ENCODE results near the gene PSMB11.
"Not testable (repeated sequence)": the region's sequence is repeated elsewhere in the genome, so short reads cannot be mapped to it uniquely, and the experiment has no call there.

The PSMB11 gene

GRCh38 chr14:23013749-23014054 is 28.3 kb upstream of the PSMB11 start:
- not testable (repeated sequence) for DNase-seq (ENCODE audit: low read depth, low spot score)

- no peak for DNase-seq (ENCODE audit: low read depth, low spot score)
Observed at GRCh38 chr14:23015618-23016017, 26.4 kb upstream of the PSMB11 start.

- DNase-seq (ENCODE audit: low read depth, low spot score) = no peak
Observed at GRCh38 chr14:23017091-23017490, 24.9 kb upstream of the PSMB11 start.

GRCh38 chr14:23018107-23018506 is 23.9 kb upstream of the PSMB11 start:
- DNase-seq (ENCODE audit: low read depth, low spot score) = no peak

GRCh38 chr14:23020143-23021128 is 21.6 kb upstream of the PSMB11 start:
- no peak for DNase-seq (ENCODE audit: low read depth, low spot score)

GRCh38 chr14:23021434-23021833 is 20.6 kb upstream of the PSMB11 start:
- DNase-seq (ENCODE audit: low read depth, low spot score) = no peak

GRCh38 chr14:23021889-23022442 is 20.0 kb upstream of the PSMB11 start:
- no peak for DNase-seq (ENCODE audit: low read depth, low spot score)

GRCh38 chr14:23023022-23023794 is 18.8 kb upstream of the PSMB11 start:
- no peak for DNase-seq (ENCODE audit: low read depth, low spot score)

- no peak for DNase-seq (ENCODE audit: low read depth, low spot score)
Observed at GRCh38 chr14:23023795-23024152, 18.2 kb upstream of the PSMB11 start.

- DNase-seq (ENCODE audit: low read depth, low spot score) = no peak
Observed at GRCh38 chr14:23024612-23025075, 17.4 kb upstream of the PSMB11 start.

GRCh38 chr14:23025151-23025814 is 16.7 kb upstream of the PSMB11 start:
- DNase-seq (ENCODE audit: low read depth, low spot score) = no peak

- DNase-seq (ENCODE audit: low read depth, low spot score) = no peak
Observed at GRCh38 chr14:23028799-23029198, 13.2 kb upstream of the PSMB11 start.

- no peak for DNase-seq (ENCODE audit: low read depth, low spot score)
Observed at GRCh38 chr14:23030936-23031335, 11.1 kb upstream of the PSMB11 start.

- no peak for DNase-seq (ENCODE audit: low read depth, low spot score)
Observed at GRCh38 chr14:23033251-23033727, 8.7 kb upstream of the PSMB11 start.

GRCh38 chr14:23033801-23034497 is 8.1 kb upstream of the PSMB11 start:
- no peak for DNase-seq (ENCODE audit: low read depth, low spot score)

GRCh38 chr14:23034498-23035302 is 7.3 kb upstream of the PSMB11 start, which contains the start of gene PSMB5:
PSMB5 (minus strand) TSS chr14:23034900; CDS start chr14:23034881, 19 bp downstream.
- peak; percentile 91 for DNase-seq (ENCODE audit: low read depth, low spot score)

GRCh38 chr14:23035303-23036144 is 6.5 kb upstream of the PSMB11 start:
- DNase-seq (ENCODE audit: low read depth, low spot score) = no peak

- DNase-seq (ENCODE audit: low read depth, low spot score) = no peak
Observed at GRCh38 chr14:23040100-23040499, 1.9 kb upstream of the PSMB11 start.

- DNase-seq (ENCODE audit: low read depth, low spot score) = no peak
Observed at GRCh38 chr14:23041729-23042128, 283 bp upstream of the PSMB11 start.
